OCI-LY7 (cell line): ENCODE results near the gene BBOX1. TPM values are rescaled to one million over a fixed set of nuclear protein-coding genes. Genes with fewer than 3 reads are reported as not detected.
A peak's percentile ranks its signal among the peaks of the same experiment; 100 is the strongest.
"Not testable (repeated sequence)": the region's sequence is repeated elsewhere in the genome, so short reads cannot be mapped to it uniquely, and the experiment has no call there.

Experiments used
- BruUV-seq: library from RNA; stranded (reverse); fragments of 400-500 nt; replicated peaks from 2 replicates; lab custom pipeline; 2021; lab: Mats Ljungman, UMichigan
- CTCF ChIA-PET: fragments of 300-600 bp; sonication (Branson Sonifier 250); formaldehyde crosslinking; loops from one replicate; lab custom pipeline; 2022; ENCODE audit warnings: antibody characterized with exemption; ENCODE audit not compliant: unreplicated experiment; lab: Charles Lee
- POLR2A ChIA-PET: fragments of 300-600 bp; sonication (Branson Sonifier 250); formaldehyde crosslinking; loops from one replicate; lab custom pipeline; 2022; ENCODE audit warnings: antibody characterized with exemption; lab: Charles Lee
- DNase-seq: peaks from one replicate; pipeline ENCODE4 v3.0.0-alpha.2; 2015; ENCODE audit warnings: low spot score
- H2AFZ ChIP-seq: fragments of 200-600 bp; sonication (generic), shearing (Covaris generic); 2 replicates; pipeline ENCODE4 v1.6.1; 2014; ENCODE audit warnings: mild to moderate bottlenecking, antibody characterized with exemption, low read length, moderate library complexity
- H3K27ac ChIP-seq: fragments of 200-600 bp; sonication (generic); 2 replicates; pipeline ENCODE4 v1.5.1; 2014; ENCODE audit warnings: mixed run types, low read depth, mild to moderate bottlenecking, moderate library complexity, low read length, inconsistent platforms; ENCODE audit not compliant: poor library complexity, severe bottlenecking
- H3K36me3 ChIP-seq: fragments of 200-600 bp; sonication (generic); 2 replicates; pipeline ENCODE4 v1.6.1; 2014; ENCODE audit warnings: mild to moderate bottlenecking, antibody characterized with exemption, low read length, moderate library complexity, mixed read lengths; ENCODE audit not compliant: insufficient read depth
- H3K4me1 ChIP-seq: fragments of 200-600 bp; sonication (generic); 2 replicates; pipeline ENCODE4 v1.5.1; 2014; ENCODE audit warnings: mild to moderate bottlenecking, low read length; ENCODE audit not compliant: insufficient read depth, poor library complexity, severe bottlenecking
- H3K4me2 ChIP-seq: fragments of 200-600 bp; sonication (generic); 2 replicates; pipeline ENCODE4 v1.6.1; 2014; ENCODE audit warnings: mild to moderate bottlenecking, low read length
- H3K4me3 ChIP-seq: fragments of 200-600 bp; sonication (generic); 2 replicates; pipeline ENCODE4 v1.5.1; 2014; ENCODE audit warnings: mild to moderate bottlenecking, low read depth, low read length; ENCODE audit not compliant: poor library complexity, severe bottlenecking
- H3K79me2 ChIP-seq: fragments of 200-600 bp; sonication (generic); 2 replicates; pipeline ENCODE4 v1.6.1; 2016; ENCODE audit warnings: low read depth, mild to moderate bottlenecking, low read length, moderate library complexity, mixed read lengths; ENCODE audit not compliant: insufficient read depth
- H3K9me2 ChIP-seq: fragments of 200-600 bp; sonication (generic); 2 replicates; pipeline ENCODE4 v1.6.1; 2016; ENCODE audit warnings: mild to moderate bottlenecking, low read length, mixed read lengths; ENCODE audit not compliant: insufficient read depth
- H3K9me3 ChIP-seq: fragments of 200-600 bp; sonication (generic); 2 replicates; pipeline ENCODE4 v1.6.1; 2014; ENCODE audit warnings: mild to moderate bottlenecking, mixed run types, low read length, mixed read lengths
- H4K20me1 ChIP-seq: fragments of 200-600 bp; sonication (generic); 2 replicates; pipeline ENCODE4 v1.6.1; 2014; ENCODE audit warnings: mild to moderate bottlenecking, antibody characterized with exemption, low read length, moderate library complexity, mixed read lengths; ENCODE audit not compliant: insufficient read depth
- EZH2phosphoT487 ChIP-seq: fragments of 200-600 bp; sonication (generic); IDR thresholded peaks from 2 replicates; pipeline ENCODE4 v1.6.1; 2018; ENCODE audit warnings: low read depth, borderline replicate concordance, mild to moderate bottlenecking, mixed run types, antibody characterized with exemption, low read length, moderate library complexity, mixed read lengths
- intact Hi-C: fragments of 100-400 bp; cut with micrococcal nuclease; formaldehyde crosslinking; loops from one replicate; pipeline ENCODE4 v1.10.0; 2022; ENCODE audit not compliant: unreplicated experiment
- total RNA-seq, 2 experiments: library from RNA; depleted of rRNA in 1 of 2; stranded (reverse); fragments of >200 nt in 1 of 2; shearing (Covaris generic) in 1 of 2; gene quantifications; 2 replicates each; pipeline ENCODE4 v1.2.3, GENCODE V29; 2014 to 2022
- TF ChIP-seq, protein P1 (sequence below): fragments of 200-600 bp; sonication (generic); conservative IDR thresholded peaks from 2 replicates; pipeline ENCODE4 v1.5.1; 2014; ENCODE audit warnings: mild to moderate bottlenecking, antibody characterized with exemption, low read length, moderate library complexity, mixed read lengths

Gene BBOX1
- total RNA-seq, 2 experiments from 2014 or later, result not detected

DNA sequence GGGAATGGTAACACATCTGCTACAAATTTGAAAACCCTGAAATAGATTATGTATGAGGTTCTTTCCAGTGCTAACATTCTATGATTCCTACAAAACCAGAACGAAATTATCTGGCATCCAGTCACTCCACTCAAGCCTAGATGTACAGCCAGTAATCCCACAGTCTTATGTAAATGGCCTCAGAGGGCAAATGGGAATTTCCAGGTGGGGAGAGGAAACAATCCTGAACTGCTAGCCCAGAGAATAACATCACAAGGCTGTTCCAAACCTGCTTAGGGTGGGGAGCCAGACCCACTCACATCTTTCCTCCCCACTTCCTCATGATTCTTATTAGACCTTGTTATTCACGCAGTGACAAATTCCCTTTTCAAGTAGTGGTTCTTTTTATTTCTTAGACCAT lies 43.2 kb upstream of the BBOX1 start:
- no TSS peak for BruUV-seq
- Histone ChIP-seq H3K9me2 (no peaks in the 10 kb centered on the region), H2AFZ (no peak overlapping the region), H3K4me2 (no peak overlapping the region), H4K20me1 (no peaks in the 10 kb centered on the region), H3K4me1 (no peaks in the 10 kb centered on the region), H3K27ac (no peak overlapping the region), H3K9me3 (no peaks in the 10 kb centered on the region), H3K4me3 (no peak overlapping the region), H3K36me3 (no peaks in the 10 kb centered on the region), H3K79me2 (no peaks in the 10 kb centered on the region)
- no peak for DNase-seq
- CTCF ChIA-PET, result no interaction called here
- intact Hi-C loops, result no loop called here
- TF ChIP-seq, protein P1, sequence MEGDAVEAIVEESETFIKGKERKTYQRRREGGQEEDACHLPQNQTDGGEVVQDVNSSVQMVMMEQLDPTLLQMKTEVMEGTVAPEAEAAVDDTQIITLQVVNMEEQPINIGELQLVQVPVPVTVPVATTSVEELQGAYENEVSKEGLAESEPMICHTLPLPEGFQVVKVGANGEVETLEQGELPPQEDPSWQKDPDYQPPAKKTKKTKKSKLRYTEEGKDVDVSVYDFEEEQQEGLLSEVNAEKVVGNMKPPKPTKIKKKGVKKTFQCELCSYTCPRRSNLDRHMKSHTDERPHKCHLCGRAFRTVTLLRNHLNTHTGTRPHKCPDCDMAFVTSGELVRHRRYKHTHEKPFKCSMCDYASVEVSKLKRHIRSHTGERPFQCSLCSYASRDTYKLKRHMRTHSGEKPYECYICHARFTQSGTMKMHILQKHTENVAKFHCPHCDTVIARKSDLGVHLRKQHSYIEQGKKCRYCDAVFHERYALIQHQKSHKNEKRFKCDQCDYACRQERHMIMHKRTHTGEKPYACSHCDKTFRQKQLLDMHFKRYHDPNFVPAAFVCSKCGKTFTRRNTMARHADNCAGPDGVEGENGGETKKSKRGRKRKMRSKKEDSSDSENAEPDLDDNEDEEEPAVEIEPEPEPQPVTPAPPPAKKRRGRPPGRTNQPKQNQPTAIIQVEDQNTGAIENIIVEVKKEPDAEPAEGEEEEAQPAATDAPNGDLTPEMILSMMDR, result no peak
- TF ChIP-seq EZH2phosphoT487, result no peak
- POLR2A ChIA-PET, result interaction anchor here (0.7 kb wide), 1 partner anchor 58 kb away, joined by 3 read pairs; no protein-coding TSS in a partner anchor

DNA sequence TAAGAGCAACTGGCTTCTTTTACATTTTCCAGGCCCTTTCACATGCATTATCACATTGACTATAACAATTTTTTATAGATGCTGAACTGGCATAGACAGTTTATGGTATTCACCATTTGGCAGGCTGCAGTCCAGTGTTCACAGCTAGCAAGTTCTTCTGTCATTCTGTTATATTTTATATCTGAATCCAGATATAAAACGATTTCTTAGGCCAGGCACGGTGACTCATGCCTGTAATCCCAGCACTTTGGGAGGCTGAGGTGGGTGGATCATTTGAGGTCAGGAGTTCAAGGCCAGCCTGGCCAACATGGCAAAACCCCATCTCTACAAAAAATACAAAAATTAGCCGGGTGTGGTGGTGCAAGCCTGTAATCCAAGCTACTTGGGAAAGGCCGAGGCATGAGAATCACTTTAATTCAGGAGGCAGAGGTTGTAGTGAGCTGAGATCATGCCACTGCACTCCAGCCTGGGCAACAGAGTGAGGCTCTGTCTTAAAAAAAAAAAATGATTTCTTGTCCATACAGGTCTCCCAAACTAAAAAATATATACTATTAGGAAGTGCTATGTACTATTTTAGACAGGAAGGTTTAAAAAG lies 39.4 kb upstream of the BBOX1 start:
- H3K4me3 ChIP-seq, H3K4me2 ChIP-seq, H3K9me2 ChIP-seq, DNase-seq, H3K36me3 ChIP-seq, H3K27ac ChIP-seq, intact Hi-C loops, H3K9me3 ChIP-seq, CTCF ChIA-PET, H3K4me1 ChIP-seq, BruUV-seq, H4K20me1 ChIP-seq, H3K79me2 ChIP-seq: not testable (repeated sequence)
- POLR2A ChIA-PET, result interaction anchor here (1.0 to 1.1 kb wide), 4 partner anchors 9 to 20 kb away, joined by 3 to 6 read pairs (median 4); no protein-coding TSS in a partner anchor
- H2AFZ ChIP-seq, result peak overlapping the region; percentile 40

DNA sequence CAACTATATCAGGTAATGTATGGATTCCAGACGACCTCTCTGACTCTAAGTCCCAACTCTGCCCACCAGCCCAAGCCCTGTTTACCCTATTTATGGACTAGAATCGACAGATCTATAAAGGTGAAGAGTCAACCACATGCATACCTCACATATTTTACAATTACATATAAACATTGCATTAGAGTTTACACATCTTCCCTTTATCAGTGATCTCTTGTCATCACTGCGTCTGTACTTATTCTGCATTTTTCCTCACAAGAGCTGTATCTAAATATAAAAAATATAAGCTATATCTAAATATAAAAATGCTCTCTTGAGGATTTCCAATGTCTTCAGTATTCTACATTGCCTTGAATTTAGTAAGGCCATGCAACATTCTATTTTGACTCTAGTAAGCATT lies 38.2 kb upstream of the BBOX1 start:
- POLR2A ChIA-PET, result interaction anchor here (0.6 to 1.0 kb wide), 4 partner anchors 24 to 966 kb away, joined by 3 read pairs; no protein-coding TSS in a partner anchor
- CTCF ChIA-PET, result no interaction called here
- intact Hi-C loops, result no loop called here

More for the DNA sequence above, 38.2 kb upstream of the BBOX1 start:
- DNase-seq, result no peak
- Histone ChIP-seq H3K9me2 (no peaks in the 10 kb centered on the region), H3K36me3 (no peaks in the 10 kb centered on the region), H3K9me3 (no peaks in the 10 kb centered on the region), H3K27ac (no peak overlapping the region), H3K4me3 (no peak overlapping the region), H3K4me1 (no peaks in the 10 kb centered on the region), H3K4me2 (no peak overlapping the region), H4K20me1 (no peaks in the 10 kb centered on the region), H3K79me2 (no peaks in the 10 kb centered on the region), H2AFZ (peak overlapping the region; percentile 49; the same call in 1 of the 2 replicates)
- no TSS peak for BruUV-seq
- TF ChIP-seq EZH2phosphoT487, result no peak
- TF ChIP-seq, protein P1, result no peak
